ENCODE data around the gene RBM4.
"Not testable (repeated sequence)": the region's sequence is repeated elsewhere in the genome, so short reads cannot be mapped to it uniquely, and the experiment has no call there.

Gene RBM4

DNA sequence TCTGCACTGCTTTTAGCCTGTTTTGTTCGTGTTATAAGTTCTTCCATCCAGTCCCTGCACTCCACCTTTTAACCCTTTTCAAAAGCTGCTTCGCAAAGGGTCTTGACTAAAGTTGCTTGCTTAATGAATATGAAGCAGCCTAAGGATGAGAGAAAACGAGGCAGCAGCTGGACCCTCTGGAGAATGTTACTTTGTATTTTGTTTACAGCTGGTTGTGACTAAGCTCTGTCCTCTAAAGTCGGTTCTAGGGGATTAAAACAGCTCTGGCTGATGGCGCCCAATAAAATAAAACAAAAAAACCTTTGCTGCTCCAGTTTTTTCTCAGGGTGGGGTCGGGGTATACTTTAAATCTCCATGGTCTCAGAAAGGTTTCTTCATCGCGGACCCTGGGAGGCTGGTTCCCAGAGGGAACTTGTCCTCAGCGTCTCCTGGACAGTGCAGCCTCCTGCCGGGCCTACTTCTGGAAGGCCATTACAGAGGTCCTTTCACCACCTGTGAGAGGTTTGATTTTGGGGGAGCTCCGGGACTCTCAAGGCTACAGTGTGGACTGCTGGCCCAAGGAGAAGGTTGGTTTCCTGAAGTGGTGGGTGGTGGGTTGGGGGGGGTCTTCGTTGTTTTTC, 836 bp upstream of the RBM4 start:
- DNase-seq (ENCODE audit: low read depth): no peak
- peak overlapping the region; percentile 39 for H3K4me3 ChIP-seq (ENCODE audit: control insufficient read depth, low read depth, low read length)
- no peak for TF ChIP-seq CTCF (conservative IDR thresholded peaks at IDR 0.05; ENCODE audit: control insufficient read depth, insufficient read depth, low read depth, low read length)

DNA sequence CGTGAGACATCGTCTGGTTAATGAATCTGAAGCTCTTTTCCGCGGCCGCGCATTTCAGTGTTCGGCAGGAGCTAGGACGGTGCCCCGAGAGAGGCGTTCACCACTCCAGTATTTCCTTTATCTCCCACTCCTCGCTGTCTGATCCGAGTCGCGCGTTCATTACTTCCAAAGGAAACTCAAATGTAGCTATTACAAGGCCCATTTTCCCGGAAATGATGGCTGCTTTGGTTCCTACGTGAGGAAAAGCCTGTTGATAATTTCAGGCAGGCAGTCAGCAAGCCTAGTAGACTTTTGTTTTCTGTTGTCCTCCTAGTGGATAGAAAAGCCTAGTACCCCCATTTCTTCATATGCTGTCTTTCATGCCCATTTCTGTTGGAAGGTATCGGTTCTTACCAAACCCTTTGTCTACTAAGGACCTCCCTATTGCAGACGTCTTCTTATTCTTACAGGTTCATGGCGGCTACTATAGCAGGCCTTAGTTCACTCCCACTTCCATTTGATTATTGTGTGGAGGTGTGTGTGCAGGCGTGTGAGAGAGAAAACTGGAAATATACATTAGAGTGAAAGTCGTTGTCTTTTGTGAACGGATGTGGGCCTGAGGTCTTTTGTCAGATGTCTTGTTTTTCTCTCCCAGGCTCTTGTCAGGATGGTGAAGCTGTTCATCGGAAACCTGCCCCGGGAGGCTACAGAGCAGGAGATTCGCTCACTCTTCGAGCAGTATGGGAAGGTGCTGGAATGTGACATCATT, 737 bp downstream of the RBM4 start:
- H3K4me3 ChIP-seq (ENCODE audit: control insufficient read depth, low read depth, low read length): peak overlapping the region; percentile 85
- peak; percentile 13 for TF ChIP-seq CTCF (conservative IDR thresholded peaks at IDR 0.05; ENCODE audit: control insufficient read depth, insufficient read depth, low read depth, low read length)
- DNase-seq (ENCODE audit: low read depth): peak; percentile 43

- peak overlapping the region; percentile 85 for H3K4me3 ChIP-seq (ENCODE audit: control insufficient read depth, low read depth, low read length)
- DNase-seq (ENCODE audit: low read depth): not testable (repeated sequence)
Measured at GRCh38 chr11:66639814-66640340, 1.4 kb downstream of the RBM4 start.

DNA sequence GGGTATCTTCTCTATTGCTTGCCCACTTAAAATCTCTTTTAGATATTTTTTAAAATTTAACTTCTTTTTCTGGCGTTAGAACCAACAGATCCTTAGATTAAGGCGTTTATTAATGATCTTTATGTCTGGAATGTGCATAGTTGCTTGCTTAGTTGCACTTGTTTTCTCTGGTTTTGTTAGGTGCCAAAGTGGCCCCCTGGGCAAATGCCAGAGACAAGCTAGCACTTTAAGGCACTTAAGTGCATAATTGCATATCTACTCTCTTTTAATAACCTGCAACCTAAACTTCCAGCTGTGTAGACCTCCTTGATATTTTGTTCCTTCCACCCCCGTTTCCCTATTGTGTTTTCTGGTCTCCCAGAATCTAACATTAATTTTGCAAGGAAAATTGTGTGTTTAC, 3.3 kb downstream of the RBM4 start:
- TF ChIP-seq CTCF (conservative IDR thresholded peaks at IDR 0.05; ENCODE audit: control insufficient read depth, insufficient read depth, low read depth, low read length): no peak
- no peak overlapping the region for H3K4me3 ChIP-seq (ENCODE audit: control insufficient read depth, low read depth, low read length)
- DNase-seq (ENCODE audit: low read depth): no peak

DNA sequence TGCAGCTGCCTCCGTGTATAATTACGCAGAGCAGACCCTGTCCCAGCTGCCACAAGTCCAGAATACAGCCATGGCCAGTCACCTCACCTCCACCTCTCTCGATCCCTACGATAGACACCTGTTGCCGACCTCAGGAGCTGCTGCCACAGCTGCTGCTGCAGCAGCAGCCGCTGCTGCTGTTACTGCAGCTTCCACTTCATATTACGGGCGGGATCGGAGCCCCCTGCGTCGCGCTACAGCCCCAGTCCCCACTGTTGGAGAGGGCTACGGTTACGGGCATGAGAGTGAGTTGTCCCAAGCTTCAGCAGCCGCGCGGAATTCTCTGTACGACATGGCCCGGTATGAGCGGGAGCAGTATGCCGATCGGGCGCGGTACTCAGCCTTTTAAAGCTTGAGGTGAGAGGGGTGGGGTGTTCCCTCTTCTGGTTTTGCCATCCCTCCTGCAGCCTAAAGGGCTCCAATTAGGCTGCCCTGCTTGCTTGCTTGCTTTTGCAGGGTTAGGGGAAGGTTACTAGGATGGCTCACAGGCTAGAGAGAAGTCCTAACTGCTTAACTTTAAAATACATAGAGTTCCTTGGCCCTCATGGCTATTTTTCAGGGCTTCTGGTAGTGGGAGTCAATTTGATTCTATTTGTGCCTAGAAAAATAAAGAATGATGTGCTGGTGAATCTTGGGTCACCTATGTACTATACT, 5.4 kb downstream of the RBM4 start:
- no peak overlapping the region for H3K4me3 ChIP-seq (ENCODE audit: control insufficient read depth, low read depth, low read length)
- no peak for DNase-seq (ENCODE audit: low read depth)
- no peak for TF ChIP-seq CTCF (conservative IDR thresholded peaks at IDR 0.05; ENCODE audit: control insufficient read depth, insufficient read depth, low read depth, low read length)

DNA sequence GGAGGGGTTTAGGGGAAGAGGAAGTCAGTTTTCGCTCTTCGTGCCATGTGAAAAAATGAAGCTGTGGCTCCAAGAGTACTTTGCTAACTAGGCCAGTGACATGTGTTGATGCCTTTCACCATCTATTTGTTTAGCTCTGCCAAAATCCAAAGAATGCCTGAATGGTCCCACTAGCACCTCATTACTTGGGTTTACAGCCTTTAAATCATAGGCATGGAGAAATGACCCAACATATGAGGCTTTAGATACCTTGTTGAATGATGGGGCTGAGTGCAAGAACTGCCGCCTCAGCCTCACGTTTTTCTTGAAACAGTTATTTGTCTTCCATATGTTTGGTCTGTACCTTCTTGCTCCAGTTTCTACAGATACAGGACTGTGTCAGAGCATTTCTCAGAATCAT, 8.3 kb downstream of the RBM4 start:
- no peak for DNase-seq (ENCODE audit: low read depth)
- no peak overlapping the region for H3K4me3 ChIP-seq (ENCODE audit: control insufficient read depth, low read depth, low read length)
- TF ChIP-seq CTCF (conservative IDR thresholded peaks at IDR 0.05; ENCODE audit: control insufficient read depth, insufficient read depth, low read depth, low read length): no peak

- no peak for TF ChIP-seq CTCF (conservative IDR thresholded peaks at IDR 0.05; ENCODE audit: control insufficient read depth, insufficient read depth, low read depth, low read length)
- DNase-seq (ENCODE audit: low read depth): no peak
Measured at GRCh38 chr11:66649903-66650302, 11.4 kb downstream of the RBM4 start.

More at GRCh38 chr11:66649903-66650302, 11.4 kb downstream of the RBM4 start:
- no peak overlapping the region for H3K4me3 ChIP-seq (ENCODE audit: control insufficient read depth, low read depth, low read length)

Data from fibroblast of mammary gland (primary cell).